ENCODE results near the gene SLC9A3.

- TF ChIP-seq, protein P1, sequence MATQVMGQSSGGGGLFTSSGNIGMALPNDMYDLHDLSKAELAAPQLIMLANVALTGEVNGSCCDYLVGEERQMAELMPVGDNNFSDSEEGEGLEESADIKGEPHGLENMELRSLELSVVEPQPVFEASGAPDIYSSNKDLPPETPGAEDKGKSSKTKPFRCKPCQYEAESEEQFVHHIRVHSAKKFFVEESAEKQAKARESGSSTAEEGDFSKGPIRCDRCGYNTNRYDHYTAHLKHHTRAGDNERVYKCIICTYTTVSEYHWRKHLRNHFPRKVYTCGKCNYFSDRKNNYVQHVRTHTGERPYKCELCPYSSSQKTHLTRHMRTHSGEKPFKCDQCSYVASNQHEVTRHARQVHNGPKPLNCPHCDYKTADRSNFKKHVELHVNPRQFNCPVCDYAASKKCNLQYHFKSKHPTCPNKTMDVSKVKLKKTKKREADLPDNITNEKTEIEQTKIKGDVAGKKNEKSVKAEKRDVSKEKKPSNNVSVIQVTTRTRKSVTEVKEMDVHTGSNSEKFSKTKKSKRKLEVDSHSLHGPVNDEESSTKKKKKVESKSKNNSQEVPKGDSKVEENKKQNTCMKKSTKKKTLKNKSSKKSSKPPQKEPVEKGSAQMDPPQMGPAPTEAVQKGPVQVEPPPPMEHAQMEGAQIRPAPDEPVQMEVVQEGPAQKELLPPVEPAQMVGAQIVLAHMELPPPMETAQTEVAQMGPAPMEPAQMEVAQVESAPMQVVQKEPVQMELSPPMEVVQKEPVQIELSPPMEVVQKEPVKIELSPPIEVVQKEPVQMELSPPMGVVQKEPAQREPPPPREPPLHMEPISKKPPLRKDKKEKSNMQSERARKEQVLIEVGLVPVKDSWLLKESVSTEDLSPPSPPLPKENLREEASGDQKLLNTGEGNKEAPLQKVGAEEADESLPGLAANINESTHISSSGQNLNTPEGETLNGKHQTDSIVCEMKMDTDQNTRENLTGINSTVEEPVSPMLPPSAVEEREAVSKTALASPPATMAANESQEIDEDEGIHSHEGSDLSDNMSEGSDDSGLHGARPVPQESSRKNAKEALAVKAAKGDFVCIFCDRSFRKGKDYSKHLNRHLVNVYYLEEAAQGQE (IDR thresholded peaks at IDR 0.05; ENCODE audit: low read depth, low read length), result no peak
- TF ChIP-seq NRF1 (IDR thresholded peaks at IDR 0.05; ENCODE audit: low read depth, low read length), result no peak
- TF ChIP-seq, protein P2, sequence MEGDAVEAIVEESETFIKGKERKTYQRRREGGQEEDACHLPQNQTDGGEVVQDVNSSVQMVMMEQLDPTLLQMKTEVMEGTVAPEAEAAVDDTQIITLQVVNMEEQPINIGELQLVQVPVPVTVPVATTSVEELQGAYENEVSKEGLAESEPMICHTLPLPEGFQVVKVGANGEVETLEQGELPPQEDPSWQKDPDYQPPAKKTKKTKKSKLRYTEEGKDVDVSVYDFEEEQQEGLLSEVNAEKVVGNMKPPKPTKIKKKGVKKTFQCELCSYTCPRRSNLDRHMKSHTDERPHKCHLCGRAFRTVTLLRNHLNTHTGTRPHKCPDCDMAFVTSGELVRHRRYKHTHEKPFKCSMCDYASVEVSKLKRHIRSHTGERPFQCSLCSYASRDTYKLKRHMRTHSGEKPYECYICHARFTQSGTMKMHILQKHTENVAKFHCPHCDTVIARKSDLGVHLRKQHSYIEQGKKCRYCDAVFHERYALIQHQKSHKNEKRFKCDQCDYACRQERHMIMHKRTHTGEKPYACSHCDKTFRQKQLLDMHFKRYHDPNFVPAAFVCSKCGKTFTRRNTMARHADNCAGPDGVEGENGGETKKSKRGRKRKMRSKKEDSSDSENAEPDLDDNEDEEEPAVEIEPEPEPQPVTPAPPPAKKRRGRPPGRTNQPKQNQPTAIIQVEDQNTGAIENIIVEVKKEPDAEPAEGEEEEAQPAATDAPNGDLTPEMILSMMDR (IDR thresholded peaks at IDR 0.05), result no peak
- no peak for TF ChIP-seq EZH2phosphoT487 (IDR thresholded peaks at IDR 0.05; ENCODE audit: borderline replicate concordance, low read depth)
- no peak for TF ChIP-seq JUND (IDR thresholded peaks at IDR 0.05)
- no peak for TF ChIP-seq SMC3 (IDR thresholded peaks at IDR 0.05; ENCODE audit: low read depth, low read length)
- TF ChIP-seq MXI1 (IDR thresholded peaks at IDR 0.05; ENCODE audit: low read depth, low read length), result no peak
- TF ChIP-seq YY1 (IDR thresholded peaks at IDR 0.05; ENCODE audit: low read depth), result no peak
- no peak for TF ChIP-seq GATA2 (CRISPR knock-in tag; IDR thresholded peaks at IDR 0.05)
- TF ChIP-seq RAD21 (IDR thresholded peaks at IDR 0.05; ENCODE audit: low read length), result no peak
- TF ChIP-seq, protein P3, sequence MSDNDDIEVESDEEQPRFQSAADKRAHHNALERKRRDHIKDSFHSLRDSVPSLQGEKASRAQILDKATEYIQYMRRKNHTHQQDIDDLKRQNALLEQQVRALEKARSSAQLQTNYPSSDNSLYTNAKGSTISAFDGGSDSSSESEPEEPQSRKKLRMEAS (IDR thresholded peaks at IDR 0.05; ENCODE audit: low read depth), result no peak
- TF ChIP-seq IRF3 (IDR thresholded peaks at IDR 0.05; ENCODE audit: low read depth, low read length), result no peak
- TF ChIP-seq, protein P4, sequence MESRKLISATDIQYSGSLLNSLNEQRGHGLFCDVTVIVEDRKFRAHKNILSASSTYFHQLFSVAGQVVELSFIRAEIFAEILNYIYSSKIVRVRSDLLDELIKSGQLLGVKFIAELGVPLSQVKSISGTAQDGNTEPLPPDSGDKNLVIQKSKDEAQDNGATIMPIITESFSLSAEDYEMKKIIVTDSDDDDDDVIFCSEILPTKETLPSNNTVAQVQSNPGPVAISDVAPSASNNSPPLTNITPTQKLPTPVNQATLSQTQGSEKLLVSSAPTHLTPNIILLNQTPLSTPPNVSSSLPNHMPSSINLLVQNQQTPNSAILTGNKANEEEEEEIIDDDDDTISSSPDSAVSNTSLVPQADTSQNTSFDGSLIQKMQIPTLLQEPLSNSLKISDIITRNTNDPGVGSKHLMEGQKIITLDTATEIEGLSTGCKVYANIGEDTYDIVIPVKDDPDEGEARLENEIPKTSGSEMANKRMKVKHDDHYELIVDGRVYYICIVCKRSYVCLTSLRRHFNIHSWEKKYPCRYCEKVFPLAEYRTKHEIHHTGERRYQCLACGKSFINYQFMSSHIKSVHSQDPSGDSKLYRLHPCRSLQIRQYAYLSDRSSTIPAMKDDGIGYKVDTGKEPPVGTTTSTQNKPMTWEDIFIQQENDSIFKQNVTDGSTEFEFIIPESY (IDR thresholded peaks at IDR 0.05; ENCODE audit: borderline replicate concordance, low read depth), result no peak
- no peak for TF ChIP-seq CHD2 (IDR thresholded peaks at IDR 0.05; ENCODE audit: low read length, partially characterized antibody)
These were observed 75.5 kb downstream of the SLC9A3 start for GRCh38 chr5:448766-449090.
